Measurements from ENCODE around the gene TRERF1. TPM values are rescaled to one million over a fixed set of nuclear protein-coding genes. Genes with fewer than 3 reads are reported as not detected.

TRERF1 gene
- total RNA-seq, 1 donor from 2014 or later = 49.1 TPM

- intact Hi-C loops (cut with micrococcal nuclease) = no loop called here
Measured at GRCh38 chr6:42400061-42400760, 51.5 kb downstream of the TRERF1 start.

DNA sequence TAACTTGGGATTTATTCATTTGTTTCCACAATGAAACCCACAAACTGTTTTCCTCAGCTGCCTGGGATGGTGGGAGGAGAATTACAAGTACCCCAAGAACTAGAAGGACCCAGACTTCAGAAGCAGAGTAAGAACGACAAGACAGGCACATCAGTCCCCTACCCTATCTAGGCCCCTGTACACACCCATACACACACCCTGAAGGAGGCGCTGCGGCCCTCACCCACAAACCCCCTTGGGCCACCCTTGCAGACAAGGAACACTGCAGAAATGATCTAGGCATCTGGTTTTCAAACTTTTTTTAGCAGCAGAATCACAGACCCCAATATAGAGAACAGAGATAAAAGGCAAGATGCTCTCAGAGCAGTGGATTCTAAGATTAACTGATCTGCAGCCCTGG lies 55.0 kb downstream of the TRERF1 start:
- intact Hi-C loops (cut with micrococcal nuclease) = no loop called here

DNA sequence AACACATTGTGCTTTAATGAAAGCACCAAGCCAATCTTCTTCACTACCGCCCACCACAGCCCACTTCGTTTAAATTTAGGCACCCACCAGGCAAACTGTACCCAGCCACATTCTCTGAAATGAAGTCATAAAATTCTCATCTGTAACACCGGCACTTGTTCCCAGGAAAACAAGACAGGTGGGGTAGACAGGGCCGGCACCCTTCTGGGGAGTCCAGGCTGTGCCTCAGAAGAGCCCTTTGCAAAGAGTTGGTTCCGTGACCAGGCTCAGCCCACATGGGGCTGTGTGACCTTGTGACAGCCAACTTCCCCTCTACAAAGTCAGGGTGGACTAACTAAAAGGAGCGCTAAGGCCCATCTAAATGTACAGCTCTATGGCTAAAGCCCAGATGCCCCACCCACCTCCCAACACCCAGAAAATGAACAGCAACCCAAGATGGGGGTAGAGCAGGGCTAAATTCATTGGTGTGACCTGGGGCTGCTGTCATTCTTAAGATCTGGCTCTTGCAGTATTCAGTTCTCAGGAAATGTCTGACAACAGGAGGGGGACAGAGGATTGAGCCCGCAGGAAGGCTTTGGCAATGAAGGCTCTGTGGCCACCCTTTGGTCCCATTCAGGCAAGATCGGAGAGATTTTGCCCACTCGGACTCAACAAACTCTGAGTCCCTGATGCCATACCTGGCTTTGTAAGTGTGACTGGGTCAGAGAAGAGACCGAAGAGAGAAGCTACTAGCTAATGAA lies 56.7 kb downstream of the TRERF1 start:
- intact Hi-C loops (cut with micrococcal nuclease) = loop anchor here (5.0 kb wide), 1 partner anchor 38 kb away; no protein-coding TSS in a partner anchor

DNA sequence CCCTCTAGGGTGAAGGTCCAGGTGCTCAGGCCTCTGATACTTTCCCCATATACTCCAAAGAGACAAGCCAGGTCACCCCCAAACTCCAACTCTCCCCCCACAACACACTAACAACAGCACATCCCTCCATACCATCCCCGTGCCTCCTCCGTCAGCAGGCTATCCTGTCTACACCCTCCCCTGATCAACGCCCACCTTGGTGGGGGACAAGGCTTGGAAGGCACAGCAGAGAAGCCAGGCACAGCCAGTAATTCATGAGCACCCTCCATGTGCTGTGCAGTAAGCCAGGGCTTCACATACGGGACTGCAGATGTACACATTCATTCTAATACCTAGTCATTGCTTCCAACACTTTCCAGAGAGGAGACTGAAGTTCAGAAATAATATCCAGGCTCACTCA lies 57.6 kb downstream of the TRERF1 start:
- intact Hi-C loops (cut with micrococcal nuclease) = loop anchor here (5.0 kb wide), 1 partner anchor 37 kb away; no protein-coding TSS in a partner anchor

DNA sequence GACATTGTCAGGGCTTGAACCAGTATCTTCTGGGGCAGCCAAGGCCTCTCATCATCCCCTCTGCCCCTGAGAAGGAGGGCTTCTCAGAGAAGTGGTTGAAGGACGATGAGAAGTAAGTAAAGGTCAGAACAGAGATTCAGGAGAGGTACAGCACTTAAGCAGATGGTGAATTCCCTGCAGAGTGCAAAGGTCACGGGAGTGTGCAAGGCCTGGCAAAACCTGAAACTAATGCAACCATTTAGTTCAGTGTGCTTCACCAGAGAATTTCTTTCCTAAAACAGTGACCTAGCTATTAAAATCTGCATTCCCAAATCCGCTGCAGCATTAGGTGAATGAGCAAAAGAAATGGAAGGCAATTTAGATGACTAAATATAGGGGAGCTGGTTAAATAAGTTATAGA lies 58.4 kb downstream of the TRERF1 start:
- intact Hi-C loops (cut with micrococcal nuclease) = loop anchor here (5.0 kb wide), 1 partner anchor 36 kb away; no protein-coding TSS in a partner anchor

DNA sequence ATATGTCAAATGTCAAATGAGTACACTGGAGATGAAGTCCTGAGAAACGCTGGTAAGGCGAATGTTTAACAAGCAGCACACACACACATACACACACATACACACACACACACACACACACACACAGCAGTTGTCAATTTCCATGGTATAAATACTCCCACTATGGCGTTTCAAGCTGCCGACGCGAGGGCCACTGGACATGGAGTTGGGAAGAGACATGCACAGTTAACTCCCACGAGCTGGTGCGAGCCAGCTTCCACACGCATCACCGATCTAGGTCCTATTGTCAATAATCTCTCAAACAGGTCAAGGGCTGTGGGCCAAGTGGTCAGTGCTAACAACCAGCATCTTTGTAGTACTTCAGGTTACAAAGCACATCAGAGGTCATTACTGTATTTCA lies 58.9 kb downstream of the TRERF1 start:
- intact Hi-C loops (cut with micrococcal nuclease) = loop anchor here (5.0 kb wide), 1 partner anchor 36 kb away; no protein-coding TSS in a partner anchor

DNA sequence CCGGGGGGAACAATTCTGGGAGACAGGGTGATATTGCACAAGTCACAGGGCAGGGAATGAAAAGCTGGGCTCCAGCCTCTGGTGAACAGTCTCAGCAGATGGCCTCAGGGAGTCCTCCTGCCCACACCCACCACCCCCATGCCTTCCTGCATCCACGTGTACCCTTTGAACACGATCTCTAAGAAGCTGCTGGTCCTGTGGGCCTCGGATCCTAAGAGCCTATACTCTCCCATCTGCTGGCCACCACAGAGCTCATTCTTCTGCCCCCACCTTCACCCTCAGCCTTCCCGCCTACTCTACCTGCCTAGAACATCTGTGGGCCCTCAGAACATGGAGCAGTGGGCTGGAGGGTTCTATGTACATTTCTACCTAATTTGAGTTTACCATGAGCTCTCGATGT lies 60.3 kb downstream of the TRERF1 start:
- intact Hi-C loops (cut with micrococcal nuclease) = loop anchor here (5.0 kb wide), 1 partner anchor 34 kb away; no protein-coding TSS in a partner anchor

DNA sequence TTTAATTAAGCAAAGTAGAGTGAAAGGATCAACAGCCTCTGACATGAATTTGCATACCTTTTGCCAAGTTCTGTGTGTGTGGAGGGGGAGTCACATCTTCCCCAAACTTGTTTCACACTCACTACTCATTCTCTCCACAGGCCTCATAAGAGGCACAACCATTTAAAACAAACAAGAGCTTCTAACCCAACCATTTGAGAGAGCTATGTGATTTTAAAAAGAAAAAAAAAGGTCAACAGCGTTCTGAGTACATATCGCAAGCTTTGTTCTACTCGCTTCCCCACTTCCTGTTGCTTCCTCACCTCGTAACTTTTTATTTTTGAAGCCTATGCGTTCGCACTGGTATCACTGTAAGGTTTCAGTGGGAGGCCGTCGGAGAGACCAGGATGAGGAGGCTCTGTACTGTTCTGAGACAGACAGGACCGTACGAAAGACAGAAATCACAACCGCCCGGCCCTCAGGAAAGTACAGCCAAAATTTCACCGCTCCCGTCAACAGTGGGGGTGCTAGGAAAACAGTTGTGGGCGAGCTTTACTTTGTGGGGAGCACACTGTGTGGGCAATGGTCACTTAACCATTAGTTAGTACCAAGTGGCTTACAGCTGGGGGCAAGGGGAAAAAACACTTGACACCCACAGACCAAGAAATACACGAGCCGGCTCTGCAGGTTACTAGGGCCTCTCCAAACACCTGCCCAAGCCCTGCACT lies 61.3 kb downstream of the TRERF1 start:
- intact Hi-C loops (cut with micrococcal nuclease) = loop anchor here (1.0 to 5.0 kb wide), 5 partner anchors 12 to 61 kb away; partner anchors contain the start of gene TRERF1

DNA sequence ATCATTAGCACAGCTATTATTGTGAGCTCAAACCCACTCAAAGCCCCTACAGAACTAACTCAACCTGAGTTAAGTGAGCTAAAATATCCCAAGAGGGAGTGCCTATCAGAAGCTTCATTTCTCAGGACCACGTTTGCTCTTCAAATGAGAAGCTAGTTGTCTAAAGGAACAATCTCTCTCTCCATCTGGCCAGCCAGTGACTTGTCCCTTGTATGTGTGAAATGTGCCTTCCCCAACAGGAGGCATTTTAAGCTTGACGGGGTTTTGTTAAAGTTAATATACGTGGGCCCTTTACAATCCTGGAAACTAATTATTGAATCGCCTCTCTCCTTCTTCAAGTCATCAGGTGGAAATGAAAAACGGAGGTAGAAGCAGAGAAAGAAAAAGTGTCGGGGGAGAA lies 62.0 kb downstream of the TRERF1 start:
- intact Hi-C loops (cut with micrococcal nuclease) = loop anchor here (1.0 to 5.0 kb wide), 5 partner anchors 11 to 62 kb away; partner anchors contain the start of gene TRERF1

- intact Hi-C loops (cut with micrococcal nuclease) = no loop called here
Measured at GRCh38 chr6:42388046-42388445, 63.7 kb downstream of the TRERF1 start.

GRCh38 chr6:42387336-42387735 lies 64.4 kb downstream of the TRERF1 start:
- intact Hi-C loops (cut with micrococcal nuclease) = no loop called here

DNA sequence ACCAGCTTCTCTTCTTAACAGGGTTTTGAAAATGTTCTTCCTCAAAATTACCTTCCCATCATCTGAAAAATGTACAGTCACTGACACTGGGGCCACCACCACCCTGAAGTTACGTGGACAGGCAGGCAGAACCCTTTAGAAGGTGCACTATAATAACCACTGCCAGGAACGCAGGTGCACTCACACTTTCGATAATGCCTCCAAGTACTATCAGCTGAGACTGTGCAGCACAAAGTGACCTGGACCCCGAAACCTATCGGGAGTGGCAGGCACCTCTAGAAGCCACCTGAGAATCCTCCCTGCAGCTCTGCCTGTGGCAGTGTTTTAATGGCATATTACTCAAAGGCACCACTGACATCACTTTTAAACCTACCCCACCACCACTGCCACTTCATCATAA lies 66.4 kb downstream of the TRERF1 start:
- intact Hi-C loops (cut with micrococcal nuclease) = no loop called here

DNA sequence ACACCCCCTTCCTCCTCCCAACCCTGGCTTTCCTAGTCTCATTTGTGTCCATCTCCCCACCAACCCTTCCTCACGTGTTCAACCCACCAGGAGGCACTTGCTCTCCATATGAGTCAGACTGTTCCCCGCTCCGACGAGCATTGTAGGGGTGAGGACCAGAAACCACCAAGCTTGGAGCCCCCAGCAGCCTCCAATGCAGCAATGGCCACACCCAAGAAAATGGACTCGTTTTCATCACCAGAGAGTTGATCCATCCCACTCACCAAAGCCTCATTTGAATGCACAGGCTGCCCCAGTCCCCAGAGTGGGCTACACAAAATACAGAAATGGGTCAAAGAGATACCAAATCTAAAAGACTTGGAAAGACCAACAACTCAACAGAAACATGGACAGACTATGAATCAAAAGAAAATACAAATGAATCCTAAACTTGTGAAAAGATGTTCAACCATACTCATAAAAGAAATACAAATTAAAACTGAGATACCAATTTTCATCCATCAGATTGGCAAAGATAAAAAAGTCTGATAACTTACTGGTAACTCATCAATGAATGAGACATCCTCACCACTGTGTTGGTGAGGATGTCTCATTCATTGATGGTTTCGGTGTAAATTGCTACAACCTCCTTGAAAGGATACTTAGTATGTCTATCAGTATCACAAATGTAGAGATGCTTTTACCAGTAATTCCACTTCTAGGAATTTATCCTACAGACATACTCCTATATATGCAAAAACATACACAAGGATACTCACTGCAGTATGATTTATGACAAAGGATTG lies 68.1 kb downstream of the TRERF1 start:
- intact Hi-C loops (cut with micrococcal nuclease) = no loop called here

- intact Hi-C loops (cut with micrococcal nuclease) = no loop called here
Measured at GRCh38 chr6:42381850-42382249, 69.9 kb downstream of the TRERF1 start.

- intact Hi-C loops (cut with micrococcal nuclease) = no loop called here
Measured at GRCh38 chr6:42380228-42380979, 71.3 kb downstream of the TRERF1 start.

DNA sequence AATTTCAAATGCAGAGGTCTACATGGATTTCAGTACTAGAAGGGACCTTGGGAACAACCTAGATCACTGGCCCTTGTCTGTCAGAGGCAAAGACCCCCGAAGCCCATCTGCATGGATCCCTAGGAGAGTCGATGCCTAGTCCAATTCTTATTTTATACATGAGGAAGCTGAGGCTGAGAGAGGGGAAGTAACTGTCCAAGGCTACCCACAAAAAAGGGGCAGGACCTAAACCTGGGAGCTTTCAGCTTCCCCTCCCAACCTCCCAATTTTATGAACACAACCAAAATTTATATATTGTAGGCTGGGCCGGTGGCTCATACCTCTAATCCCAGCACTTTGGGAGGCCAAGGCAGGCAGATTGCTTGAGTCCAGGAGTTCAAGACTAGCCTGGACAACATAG lies 73.2 kb downstream of the TRERF1 start:
- intact Hi-C loops (cut with micrococcal nuclease) = loop anchor here (1.0 kb wide), 4 partner anchors 10 to 73 kb away; partner anchors contain the start of gene TRERF1

DNA sequence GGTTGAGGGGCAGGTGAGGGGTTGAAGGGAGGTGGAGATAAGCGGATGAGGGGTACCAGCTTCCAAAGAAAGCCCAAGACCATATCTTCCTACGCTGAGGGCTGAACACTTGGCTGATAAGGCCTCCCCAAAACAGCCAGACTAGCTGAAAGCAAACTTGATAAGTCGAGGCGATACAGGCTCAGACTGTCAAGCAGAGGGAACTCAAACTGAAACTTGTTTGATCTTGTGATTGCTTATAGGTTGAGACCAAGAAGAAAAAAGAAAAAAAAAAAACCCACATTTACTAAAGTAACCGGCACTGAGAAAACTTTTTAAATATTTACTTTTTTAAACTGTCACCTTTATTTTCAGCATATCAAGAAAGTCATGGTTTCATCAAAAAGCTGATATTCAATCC lies 73.6 kb downstream of the TRERF1 start:
- intact Hi-C loops (cut with micrococcal nuclease) = loop anchor here (1.0 kb wide), 4 partner anchors 10 to 73 kb away; partner anchors contain the start of gene TRERF1

DNA sequence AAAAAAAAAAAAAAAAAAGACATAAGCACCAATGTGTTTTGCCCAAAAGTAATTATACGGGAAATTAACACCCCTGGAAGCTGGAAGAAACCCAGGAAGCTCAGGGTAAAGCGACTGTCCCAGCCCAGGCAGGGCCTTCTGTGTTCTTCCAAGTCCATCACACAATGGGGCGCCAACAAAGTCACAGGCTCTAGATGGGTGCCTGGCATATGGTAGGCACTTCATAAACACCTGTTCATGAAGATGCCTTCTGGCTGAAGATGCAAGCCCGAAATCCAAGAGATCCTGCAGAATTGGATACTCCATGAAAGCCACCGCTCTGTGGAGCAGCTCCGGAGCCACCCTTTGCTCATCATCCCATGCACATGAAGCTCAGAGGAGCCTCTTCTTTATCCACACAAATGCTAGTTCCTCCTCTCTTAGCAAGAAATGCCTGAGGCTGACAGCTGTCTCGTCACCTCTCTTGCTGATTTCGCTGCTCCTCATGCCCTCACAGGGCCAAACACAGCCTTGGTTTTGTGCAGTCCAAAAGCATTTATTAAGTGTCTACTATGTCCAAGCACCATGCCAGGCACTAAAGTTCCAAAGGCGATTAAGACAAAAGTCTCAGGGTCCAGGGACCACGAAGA lies 76.6 kb downstream of the TRERF1 start:
- intact Hi-C loops (cut with micrococcal nuclease) = no loop called here

DNA sequence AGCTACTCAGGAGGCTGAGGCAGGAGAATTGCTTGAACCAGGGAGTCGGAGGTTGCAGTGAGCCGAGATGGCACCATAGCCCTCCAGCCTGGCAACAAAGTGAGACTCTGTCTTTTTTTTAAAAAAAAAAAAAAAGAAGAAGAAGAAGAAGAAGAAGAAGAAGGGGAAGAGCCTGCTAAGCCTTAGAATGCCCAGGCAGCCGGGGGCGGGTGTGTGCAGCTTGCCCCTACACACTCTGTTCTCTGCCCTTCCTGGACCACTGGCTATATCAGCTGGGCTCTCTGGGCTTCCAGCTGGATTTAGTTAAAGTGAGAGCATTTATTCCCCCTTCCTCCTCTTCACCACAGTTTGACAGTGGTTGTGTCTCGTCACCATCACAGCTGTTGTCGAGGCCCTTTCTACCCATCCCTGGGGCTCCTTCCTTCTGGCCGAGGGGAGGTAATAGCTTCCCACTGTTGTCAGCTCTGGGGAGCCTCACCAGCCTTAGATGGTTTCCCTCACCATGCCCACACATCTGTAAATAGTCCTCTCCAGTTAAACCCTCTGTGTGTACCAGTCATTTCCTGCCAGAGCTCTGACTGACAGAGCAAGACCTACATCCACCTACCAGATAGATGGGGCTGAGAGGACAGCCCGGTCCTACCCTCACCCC lies 77.6 kb downstream of the TRERF1 start:
- intact Hi-C loops (cut with micrococcal nuclease) = no loop called here
